HG03342 (cell line): ENCODE results near the gene LDHAL6B.
"Not testable (repeated sequence)": the region's sequence is repeated elsewhere in the genome, so short reads cannot be mapped to it uniquely, and the experiment has no call there.

Source experiments
- ATAC-seq: cut with Tn5 transposase; IDR thresholded peaks from one replicate; pipeline ENCODE4 v1.9.1; 2021; ENCODE audit warnings: mild to moderate bottlenecking, moderate library complexity; ENCODE audit not compliant: unreplicated experiment

Gene LDHAL6B

DNA sequence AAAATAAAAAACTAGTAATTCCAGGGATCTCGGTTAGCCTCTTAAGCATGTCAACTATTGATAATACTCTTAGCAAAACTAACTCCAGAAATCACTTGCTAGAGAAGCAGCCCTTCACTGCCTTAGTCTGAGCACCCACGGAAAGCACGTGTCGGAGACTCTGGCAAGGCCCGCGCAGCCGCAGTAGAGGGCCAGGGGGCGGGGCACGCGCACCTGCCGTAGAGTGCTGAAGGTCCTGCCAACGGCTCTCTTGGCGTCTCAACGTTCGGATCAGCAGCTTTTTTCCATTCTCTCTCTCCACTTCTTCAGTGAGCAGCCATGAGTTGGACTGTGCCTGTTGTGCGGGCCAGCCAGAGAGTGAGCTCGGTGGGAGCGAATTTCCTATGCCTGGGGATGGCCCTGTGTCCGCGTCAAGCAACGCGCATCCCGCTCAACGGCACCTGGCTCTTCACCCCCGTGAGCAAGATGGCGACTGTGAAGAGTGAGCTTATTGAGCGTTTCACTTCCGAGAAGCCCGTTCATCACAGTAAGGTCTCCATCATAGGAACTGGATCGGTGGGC, at the start of gene LDHAL6B:
LDHAL6B (plus strand) TSS at position 221 of the 561 bp plus-strand sequence; CDS start at position 319, 98 bp downstream.
- no peak for ATAC-seq

GRCh38 chr15:59157396-59157795, 49.2 kb upstream of the LDHAL6B start:
- ATAC-seq = no peak

DNA sequence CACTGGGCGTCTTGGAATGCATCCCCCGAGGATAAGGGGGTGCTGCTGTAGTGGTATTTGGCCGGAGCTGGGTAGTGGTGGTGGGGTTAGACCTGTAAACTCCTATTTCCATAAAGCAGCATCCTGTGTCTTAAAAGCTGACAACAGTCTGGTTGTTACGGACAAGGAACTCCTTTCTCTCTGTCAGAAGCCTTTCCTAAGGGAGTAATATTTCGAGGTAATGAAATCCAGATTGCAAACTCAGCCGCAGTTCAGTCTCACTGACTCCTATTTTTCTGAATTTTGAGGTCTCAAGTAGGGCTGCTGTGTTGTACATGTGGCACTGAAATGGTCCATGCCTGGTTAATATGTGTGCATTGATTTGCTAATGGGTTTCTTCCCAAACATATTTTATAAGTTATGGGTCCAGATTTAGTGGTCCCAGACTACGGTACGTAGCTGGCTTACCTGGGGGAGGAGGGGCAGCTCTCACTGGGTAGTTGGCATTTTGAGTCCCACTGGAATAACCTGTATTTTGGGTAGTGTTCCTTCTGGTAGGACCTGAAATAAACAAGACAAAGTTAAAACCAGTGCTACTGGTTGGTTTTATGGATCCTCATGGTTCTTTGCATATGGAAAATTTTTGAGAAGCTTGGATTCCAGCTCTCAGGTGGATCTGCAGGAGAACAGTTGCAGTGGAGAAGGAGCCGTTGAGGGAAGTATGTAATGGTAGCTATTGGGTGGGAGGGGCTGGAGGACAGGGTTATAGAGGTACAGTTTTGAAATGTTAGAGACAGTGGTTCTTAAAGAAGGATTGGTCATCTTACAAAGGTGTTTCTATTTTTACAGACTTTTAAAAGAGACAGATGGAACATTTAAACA, 48.6 kb upstream of the LDHAL6B start:
- ATAC-seq = no peak

- no peak for ATAC-seq
Observed at GRCh38 chr15:59158701-59159034, 48.0 kb upstream of the LDHAL6B start.

- ATAC-seq = no peak
Observed at GRCh38 chr15:59159210-59159609, 47.4 kb upstream of the LDHAL6B start.

DNA sequence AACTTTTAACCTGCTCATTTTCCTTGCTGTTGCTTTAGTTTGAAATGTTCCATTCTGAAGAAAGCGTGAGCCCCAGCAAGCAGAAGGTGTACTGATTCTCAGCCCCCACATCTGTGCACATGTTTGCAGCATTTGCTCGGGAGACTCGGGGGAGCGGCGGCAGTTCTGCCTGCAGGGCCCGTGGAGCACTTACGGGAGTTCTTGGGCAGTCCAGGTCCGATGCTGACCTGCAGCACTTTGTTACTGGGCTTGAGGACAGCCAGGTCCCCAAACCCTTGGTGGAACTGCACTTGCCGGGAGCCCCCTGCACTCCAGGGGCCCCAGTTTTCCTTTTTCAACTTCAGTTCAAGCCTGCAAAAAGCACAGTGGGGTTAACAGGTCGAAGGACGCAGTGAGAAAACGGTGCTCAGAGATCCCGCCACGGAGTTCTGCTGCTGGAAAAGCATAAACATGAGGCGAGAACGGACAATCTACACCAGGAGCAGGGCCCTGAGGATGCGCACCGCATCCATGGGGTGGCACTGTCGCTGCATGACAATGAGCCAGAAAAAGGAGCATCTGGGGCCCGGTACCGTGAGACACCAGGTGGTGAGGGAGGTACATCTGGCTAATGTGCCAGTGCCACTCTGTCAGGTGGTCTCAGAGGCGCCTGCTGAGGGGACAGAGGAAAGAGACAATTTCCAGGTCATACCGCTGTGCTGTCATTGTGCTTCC, 45.6 kb upstream of the LDHAL6B start:
- no peak for ATAC-seq

DNA sequence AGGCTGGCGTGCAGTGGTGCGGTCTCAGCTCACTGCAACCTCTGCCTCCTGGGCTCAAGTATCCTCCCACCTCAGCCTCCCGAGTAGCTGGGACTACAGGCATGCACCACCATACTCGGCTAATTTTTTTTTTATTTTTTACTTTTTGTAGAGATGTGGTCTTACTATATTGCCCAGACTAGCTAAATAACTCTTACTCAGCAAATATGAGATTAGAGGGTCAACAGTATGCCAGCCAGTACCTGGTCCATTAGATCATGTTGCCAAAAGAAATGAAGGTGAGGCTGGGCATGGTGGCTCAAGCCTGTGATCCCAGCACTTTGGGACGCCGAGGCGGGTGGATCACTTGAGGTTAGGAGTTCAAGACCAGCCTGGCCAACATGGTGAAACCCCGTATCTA, 44.6 kb upstream of the LDHAL6B start:
- not testable (repeated sequence) for ATAC-seq

DNA sequence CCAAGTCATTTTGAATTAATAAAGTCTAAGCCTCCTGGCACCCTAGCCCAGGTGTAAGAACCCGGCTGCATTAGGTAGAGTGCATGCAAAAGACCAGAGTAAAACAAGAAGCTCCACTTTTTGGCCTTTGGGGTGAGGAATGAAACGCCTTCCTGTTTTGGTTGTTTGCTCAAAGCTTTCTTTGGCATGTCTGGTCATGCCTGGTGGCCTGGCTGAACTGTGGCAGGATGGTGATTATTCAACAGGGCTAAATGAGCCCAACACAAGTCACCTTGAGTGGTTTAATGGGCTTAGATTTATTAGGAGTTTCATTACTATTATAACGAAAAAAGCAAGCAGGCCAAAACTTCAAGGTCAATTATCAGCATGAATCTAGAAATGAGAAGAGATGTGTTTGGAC, 40.9 kb upstream of the LDHAL6B start:
- ATAC-seq = no peak

DNA sequence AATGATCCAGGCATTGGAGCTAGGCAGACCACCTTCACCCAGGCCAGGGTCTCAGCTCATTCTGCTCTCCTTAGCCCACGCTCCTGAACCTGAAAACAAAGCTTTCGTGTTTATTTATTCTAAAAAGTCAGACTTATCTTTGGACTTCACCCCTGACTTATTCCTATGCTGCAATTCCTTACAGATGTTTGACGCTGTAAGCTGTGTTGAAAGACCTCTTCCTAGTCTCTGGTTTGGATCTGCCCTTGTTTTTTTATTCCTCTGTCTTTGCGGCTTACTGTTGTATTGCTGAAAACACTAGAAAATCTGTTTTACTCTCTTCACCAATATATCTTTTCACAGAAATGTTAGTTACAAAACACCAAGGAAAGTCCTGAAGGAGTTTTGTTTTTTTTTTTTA, 40.5 kb upstream of the LDHAL6B start:
- no peak for ATAC-seq

DNA sequence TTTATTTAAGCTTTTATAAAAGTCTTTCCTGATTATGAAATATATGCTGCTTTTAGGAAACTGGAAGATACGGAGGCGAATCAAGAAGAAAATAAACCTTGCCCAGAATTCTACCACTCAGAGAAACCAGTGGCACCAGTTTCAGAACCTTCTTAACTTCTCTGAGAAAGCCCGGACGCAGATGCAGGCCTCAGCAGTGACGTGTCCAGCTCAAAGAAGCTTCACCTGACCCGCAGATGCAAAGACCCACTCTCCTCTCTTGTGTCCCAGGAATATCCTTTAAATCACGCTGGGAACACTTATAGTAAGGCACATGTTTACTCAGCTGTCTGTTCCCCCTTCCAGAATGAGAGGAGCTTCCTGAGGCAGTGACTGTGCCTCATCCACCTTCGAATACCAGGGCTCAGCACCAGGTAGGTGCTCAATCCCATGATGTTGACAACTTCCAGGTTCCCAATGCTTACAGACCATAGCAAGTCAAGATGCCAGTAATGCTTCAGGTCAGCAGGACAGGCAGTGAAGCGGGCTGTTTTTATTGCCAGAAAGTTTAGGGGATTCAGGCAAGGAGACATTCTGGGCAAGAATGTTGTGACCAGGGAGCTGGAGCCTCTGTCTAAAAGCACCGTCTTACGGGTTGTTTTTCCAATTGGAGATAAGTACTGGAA, 39.9 kb upstream of the LDHAL6B start:
- ATAC-seq = no peak

DNA sequence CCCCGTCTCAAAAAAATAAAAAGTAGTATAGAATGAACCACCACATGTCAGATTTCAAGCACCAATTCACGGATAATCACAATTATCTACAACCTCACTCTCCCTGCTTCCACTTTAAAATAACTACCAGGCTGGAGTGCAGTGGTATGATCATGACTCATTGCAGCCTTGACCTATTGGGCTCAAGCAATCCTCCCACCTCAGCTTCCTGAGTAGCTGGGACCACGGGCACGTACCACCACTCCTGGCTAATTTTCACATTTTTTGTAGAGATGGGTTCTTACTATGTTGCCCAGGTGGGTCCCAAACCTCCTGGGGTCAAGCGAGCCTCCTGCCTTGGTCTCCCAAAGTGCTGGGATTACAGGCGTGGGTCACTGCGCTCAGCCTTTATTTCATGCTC, 38.1 kb upstream of the LDHAL6B start:
- no peak for ATAC-seq

DNA sequence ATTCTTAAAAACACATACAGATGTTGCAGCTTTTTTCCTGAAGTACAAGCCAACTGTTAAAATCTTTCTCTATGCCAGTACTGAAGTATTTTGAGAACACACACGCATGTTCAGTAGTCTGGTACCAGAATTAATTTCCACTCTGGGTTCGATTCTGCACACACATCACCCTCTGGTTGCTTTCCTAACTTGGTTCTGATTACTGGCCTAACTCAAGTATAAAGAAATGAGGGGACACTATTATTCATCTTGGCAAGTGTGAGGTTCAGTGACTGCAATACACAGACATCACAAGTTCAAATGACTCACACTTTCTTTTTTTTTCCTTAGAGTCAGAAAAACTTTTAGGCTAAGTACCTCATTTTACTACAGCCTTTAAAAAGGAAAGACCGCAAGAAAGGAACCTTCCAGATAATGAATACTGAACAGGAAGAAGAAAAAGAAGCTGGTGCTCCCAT, 37.4 kb upstream of the LDHAL6B start:
- no peak for ATAC-seq

DNA sequence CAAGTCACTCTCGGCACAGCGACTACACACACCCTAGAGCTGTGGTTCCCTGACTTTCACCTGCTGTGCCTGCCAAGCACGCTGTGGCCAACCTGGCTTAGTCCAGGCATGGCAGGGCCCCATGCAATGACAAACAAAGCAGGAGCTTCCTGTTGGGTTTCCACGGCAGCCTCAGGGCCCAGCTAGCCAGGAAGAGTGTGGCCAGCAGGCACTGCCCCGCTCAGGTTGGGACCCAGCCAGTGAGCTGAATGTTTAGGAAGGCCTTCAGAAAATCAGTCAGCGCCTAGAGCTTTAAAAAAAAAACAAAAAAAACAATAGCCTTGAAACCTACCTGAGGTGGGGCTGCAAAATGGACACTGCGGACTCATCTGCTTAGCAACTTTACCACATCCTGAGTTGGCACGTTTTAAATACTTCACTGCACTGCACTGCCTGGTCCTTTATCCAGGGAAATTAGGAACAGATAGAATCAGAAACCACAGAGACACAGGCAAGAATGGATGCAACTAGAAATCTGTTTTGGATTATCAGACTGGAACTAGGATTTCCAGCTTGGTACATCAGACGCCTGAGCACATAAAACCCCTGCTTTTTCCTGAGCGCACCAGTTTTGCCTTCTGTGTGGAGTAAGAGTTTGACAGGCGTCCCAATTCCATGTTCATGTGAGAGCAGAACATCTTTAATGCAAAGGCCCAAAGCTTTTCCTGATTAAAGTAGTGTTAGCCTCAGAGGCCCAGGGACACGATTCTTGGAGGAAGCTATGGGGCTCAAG, 36.2 kb upstream of the LDHAL6B start:
- ATAC-seq = no peak

GRCh38 chr15:59171067-59171397, 35.6 kb upstream of the LDHAL6B start:
- no peak for ATAC-seq

DNA sequence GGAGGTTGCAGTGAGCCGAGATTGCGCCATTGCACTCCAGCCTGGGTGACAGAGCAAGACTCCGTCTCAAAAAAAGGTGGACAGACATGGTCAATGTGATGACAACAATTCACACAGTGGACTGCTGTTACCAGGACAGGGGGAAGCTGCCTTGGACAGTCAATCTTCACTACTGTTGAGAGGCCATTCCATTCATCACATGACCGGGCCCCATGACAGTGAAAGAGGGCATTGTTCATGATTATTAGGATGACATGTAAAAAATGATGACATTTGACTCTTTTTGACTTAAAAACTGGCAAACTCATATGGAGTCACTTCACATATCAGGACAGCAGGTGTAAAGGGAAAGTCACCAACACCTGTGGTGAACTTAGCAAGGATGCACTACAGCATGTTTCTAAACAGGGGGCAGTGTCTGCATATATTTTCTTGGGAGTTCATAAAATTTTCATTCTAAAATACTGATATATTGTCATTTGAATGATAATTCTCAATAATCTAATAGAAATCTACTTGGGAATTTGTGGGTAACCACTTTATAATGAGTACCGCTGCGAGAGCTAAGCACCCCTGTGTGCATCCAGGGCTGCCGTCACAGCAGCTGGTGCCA, 34.2 kb upstream of the LDHAL6B start:
- no peak for ATAC-seq

- no peak for ATAC-seq
Observed at GRCh38 chr15:59173194-59173593, 33.4 kb upstream of the LDHAL6B start.

DNA sequence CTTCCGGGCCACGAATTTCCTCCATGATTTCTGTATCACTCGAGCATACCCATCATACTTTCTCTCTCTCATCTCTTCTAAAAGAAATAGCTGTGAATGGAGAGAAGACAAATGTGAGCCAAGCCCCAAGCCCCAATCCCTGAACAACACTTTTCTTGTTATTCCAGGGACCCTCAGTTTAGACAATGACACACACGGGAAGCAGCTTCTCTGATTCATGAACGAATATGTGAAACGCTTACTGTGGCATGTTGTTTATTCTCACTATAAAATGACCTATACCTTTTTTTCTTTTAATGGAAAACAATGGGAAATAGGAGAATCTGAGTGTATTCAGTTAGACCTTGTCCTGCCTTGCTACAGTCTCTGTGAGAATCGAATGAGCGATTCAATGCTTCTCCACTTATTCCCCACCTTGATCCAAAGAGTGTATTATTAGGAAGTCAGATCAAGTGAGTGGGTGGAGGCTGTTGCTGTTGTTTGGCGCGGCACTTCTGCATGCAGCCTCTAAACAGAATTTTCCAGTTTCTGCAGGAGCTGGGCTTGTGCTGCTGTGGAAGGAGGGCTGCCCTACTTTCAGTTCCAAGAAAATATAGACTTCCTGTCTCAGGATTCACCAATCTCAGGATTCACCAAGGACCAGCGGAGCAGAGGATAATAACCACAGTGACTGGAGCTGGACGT, 32.4 kb upstream of the LDHAL6B start:
- ATAC-seq = no peak

DNA sequence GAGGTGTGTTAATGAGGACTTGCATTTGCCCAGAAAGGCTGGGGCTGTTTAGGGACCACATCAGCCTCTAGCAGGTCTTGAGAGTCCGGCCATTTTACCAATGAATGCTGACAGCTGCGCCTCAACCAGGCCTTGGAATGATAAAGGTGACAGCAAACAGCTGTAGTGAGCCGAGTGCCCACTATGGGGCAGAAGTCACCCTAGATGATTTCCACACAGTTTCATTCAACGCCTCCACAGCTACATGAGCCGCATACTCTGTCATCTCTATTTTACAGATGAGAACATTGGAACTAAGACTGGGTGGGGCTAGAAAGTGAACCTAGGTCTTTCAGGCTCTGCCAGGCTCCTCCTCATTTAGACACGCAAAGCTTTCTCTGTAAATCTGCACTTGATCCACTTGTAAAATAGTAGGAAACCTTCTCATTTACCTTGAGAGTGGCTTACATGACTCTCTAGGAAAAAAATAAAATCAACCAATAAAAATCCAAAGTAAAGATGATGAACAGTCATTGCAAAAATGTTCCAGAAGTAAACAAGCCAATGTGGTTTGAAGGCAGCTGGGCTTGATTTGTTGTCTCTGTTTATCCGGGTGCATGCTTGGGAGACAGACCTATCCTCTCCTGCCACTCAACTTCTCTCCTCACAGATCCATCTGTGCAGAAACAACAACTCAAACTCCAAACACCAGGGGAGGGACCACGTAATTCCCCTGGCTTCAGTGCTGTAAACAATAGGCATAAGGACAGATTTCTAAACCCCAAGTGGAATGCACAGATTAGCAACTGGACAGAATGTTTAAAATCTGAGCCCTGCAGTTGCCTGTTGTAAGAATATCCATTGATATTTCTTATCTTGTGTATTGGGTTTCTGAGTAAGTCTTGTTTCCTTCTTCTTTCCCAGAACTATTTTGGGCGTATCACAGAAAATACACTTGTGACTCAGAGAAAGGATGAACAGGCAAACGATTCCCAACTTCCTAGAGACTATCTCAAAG, 31.5 kb upstream of the LDHAL6B start:
- no peak for ATAC-seq
